ENCODE data around the gene TBCD. TPM values are rescaled to one million over a fixed set of nuclear protein-coding genes. Genes with fewer than 3 reads are reported as not detected.

TBCD gene
- 100 to 1,000 TPM; 181 to 186 TPM for total RNA-seq

- peaks cover 11% of the 10 kb centered on the region for H3K36me3 Mint-ChIP-seq
- H3K27ac Mint-ChIP-seq, result peak within 1 kb of the TSS; percentile 80
- POLR2A ChIA-PET, result no interaction called here
- H3K4me1 Mint-ChIP-seq, result peaks cover 17% of the 10 kb centered on the region
- peak within 1 kb of the TSS; percentile 91 for H3K4me3 Mint-ChIP-seq
- H3K9me3 Mint-ChIP-seq, result peaks cover 5% of the 10 kb centered on the region
- DNase-seq, result peak; percentile 94
- peaks cover 4% of the 10 kb centered on the region for H3K27me3 Mint-ChIP-seq
- ATAC-seq (ENCODE audit: low read depth), result peak; percentile 76
Observed at GRCh38 chr17:82751571-82752370, at the start of gene TBCD. TBCD (plus strand) TSS chr17:82752065; CDS start chr17:82752194, 129 bp downstream.

GRCh38 chr17:82702231-82702927, 49.5 kb upstream of the TBCD start:
- H3K27me3 Mint-ChIP-seq, result peaks cover 5% of the 10 kb centered on the region
- H3K4me3 Mint-ChIP-seq, result no peak overlapping the region
- no peak for DNase-seq
- H3K9me3 Mint-ChIP-seq, result no peaks in the 10 kb centered on the region
- POLR2A ChIA-PET, result interaction anchor here (0.7 kb wide), 1 partner anchor 27 kb away, joined by 4 read pairs; no protein-coding TSS in a partner anchor
- no peaks in the 10 kb centered on the region for H3K36me3 Mint-ChIP-seq
- H3K4me1 Mint-ChIP-seq, result peaks cover 2% of the 10 kb centered on the region
- no peak for ATAC-seq (ENCODE audit: low read depth)
- H3K27ac Mint-ChIP-seq, result no peak overlapping the region

- POLR2A ChIA-PET, result no interaction called here
- Mint-ChIP-seq H3K4me3 (no peak overlapping the region), H3K4me1 (peaks cover 2% of the 10 kb centered on the region), H3K36me3 (no peaks in the 10 kb centered on the region), H3K27ac (no peak overlapping the region), H3K9me3 (no peaks in the 10 kb centered on the region), H3K27me3 (peaks cover 3% of the 10 kb centered on the region)
- no peak for DNase-seq
- no peak for ATAC-seq (ENCODE audit: low read depth)
Observed at GRCh38 chr17:82703036-82703745, 48.7 kb upstream of the TBCD start.

- no peak for ATAC-seq (ENCODE audit: low read depth)
- POLR2A ChIA-PET, result no interaction called here
Observed at GRCh38 chr17:82703935-82704865, 47.7 kb upstream of the TBCD start.

GRCh38 chr17:82704886-82705285, 47.0 kb upstream of the TBCD start:
- peaks cover 3% of the 10 kb centered on the region for H3K27me3 Mint-ChIP-seq
- no peak overlapping the region for H3K27ac Mint-ChIP-seq
- no peak for DNase-seq
- no peaks in the 10 kb centered on the region for H3K9me3 Mint-ChIP-seq
- H3K36me3 Mint-ChIP-seq, result no peaks in the 10 kb centered on the region
- POLR2A ChIA-PET, result no interaction called here
- H3K4me1 Mint-ChIP-seq, result no peaks in the 10 kb centered on the region
- H3K4me3 Mint-ChIP-seq, result no peak overlapping the region
- no peak for ATAC-seq (ENCODE audit: low read depth)

More at GRCh38 chr17:82703935-82704865, 47.7 kb upstream of the TBCD start:
- Mint-ChIP-seq H3K4me3 (no peak overlapping the region), H3K36me3 (no peaks in the 10 kb centered on the region), H3K27ac (no peak overlapping the region), H3K4me1 (peaks cover 1% of the 10 kb centered on the region), H3K27me3 (peaks cover 3% of the 10 kb centered on the region), H3K9me3 (no peaks in the 10 kb centered on the region)
- DNase-seq, result no peak

GRCh38 chr17:82705756-82706155, 46.1 kb upstream of the TBCD start:
- Mint-ChIP-seq H3K4me3 (no peak overlapping the region), H3K27me3 (peaks cover 3% of the 10 kb centered on the region), H3K9me3 (no peaks in the 10 kb centered on the region), H3K4me1 (no peaks in the 10 kb centered on the region), H3K27ac (no peak overlapping the region), H3K36me3 (no peaks in the 10 kb centered on the region)
- POLR2A ChIA-PET, result no interaction called here
- DNase-seq, result no peak
- ATAC-seq (ENCODE audit: low read depth), result no peak

GRCh38 chr17:82709024-82709675, 42.7 kb upstream of the TBCD start:
- ATAC-seq (ENCODE audit: low read depth), result no peak
- no peak overlapping the region for H3K4me3 Mint-ChIP-seq
- DNase-seq, result no peak

GRCh38 chr17:82709676-82710498, 42.0 kb upstream of the TBCD start:
- Mint-ChIP-seq H3K27me3 (peaks cover 3% of the 10 kb centered on the region), H3K4me3 (no peak overlapping the region), H3K27ac (no peak overlapping the region), H3K4me1 (no peaks in the 10 kb centered on the region), H3K9me3 (no peaks in the 10 kb centered on the region), H3K36me3 (no peaks in the 10 kb centered on the region)
- POLR2A ChIA-PET, result no interaction called here
- DNase-seq, result no peak
- ATAC-seq (ENCODE audit: low read depth), result no peak

More at GRCh38 chr17:82709024-82709675, 42.7 kb upstream of the TBCD start:
- POLR2A ChIA-PET, result no interaction called here
- no peaks in the 10 kb centered on the region for H3K9me3 Mint-ChIP-seq
- H3K4me1 Mint-ChIP-seq, result no peaks in the 10 kb centered on the region
- H3K36me3 Mint-ChIP-seq, result no peaks in the 10 kb centered on the region
- no peak overlapping the region for H3K27ac Mint-ChIP-seq
- H3K27me3 Mint-ChIP-seq, result peaks cover 3% of the 10 kb centered on the region

- Mint-ChIP-seq H3K27me3 (peaks cover 3% of the 10 kb centered on the region), H3K4me3 (no peak overlapping the region), H3K36me3 (no peaks in the 10 kb centered on the region), H3K9me3 (no peaks in the 10 kb centered on the region), H3K4me1 (peaks cover under 1% of the 10 kb centered on the region), H3K27ac (no peak overlapping the region)
- POLR2A ChIA-PET, result no interaction called here
- DNase-seq (no peak), ATAC-seq (ENCODE audit: low read depth) (no peak)
Observed at GRCh38 chr17:82710499-82711232, 41.2 kb upstream of the TBCD start.

GRCh38 chr17:82713071-82713723, 38.7 kb upstream of the TBCD start:
- H3K36me3 Mint-ChIP-seq, result peaks cover 1% of the 10 kb centered on the region
- POLR2A ChIA-PET, result no interaction called here
- H3K9me3 Mint-ChIP-seq, result no peaks in the 10 kb centered on the region
- ATAC-seq (ENCODE audit: low read depth) (no peak), DNase-seq (no peak)
- peaks cover 12% of the 10 kb centered on the region for H3K4me1 Mint-ChIP-seq
- no peaks in the 10 kb centered on the region for H3K27me3 Mint-ChIP-seq
- no peak overlapping the region for H3K4me3 Mint-ChIP-seq
- H3K27ac Mint-ChIP-seq, result no peak overlapping the region
